Spinal cord (tissue), 10 donors: ENCODE results near the gene ZNF512B. TPM values are rescaled to one million over a fixed set of nuclear protein-coding genes. Genes with fewer than 3 reads are reported as not detected.

Experiments used
- DNase-seq, 6 donors: peaks; one replicate each; pipeline versions ENCODE4 v3.0.0 to v3.0.0-alpha.2; 2013 to 2015; ENCODE audit warnings: low spot score in 6 of 6, low read depth in 4 of 6
- H3K27ac ChIP-seq: one replicate; pipeline ENCODE4 v1.5.1; 2013; ENCODE audit warnings: low read depth, low read length, control low read depth
- H3K27me3 ChIP-seq: one replicate; pipeline ENCODE4 v1.6.1; 2013; ENCODE audit warnings: low read length; ENCODE audit not compliant: control insufficient read depth, insufficient read depth
- H3K36me3 ChIP-seq: one replicate; pipeline ENCODE4 v1.6.1; 2013; ENCODE audit warnings: low read length; ENCODE audit not compliant: control insufficient read depth, insufficient read depth
- H3K4me1 ChIP-seq: one replicate; pipeline ENCODE4 v1.6.1; 2013; ENCODE audit warnings: low read length; ENCODE audit not compliant: control insufficient read depth, insufficient read depth
- H3K4me3 ChIP-seq: one replicate; pipeline ENCODE4 v1.5.1; 2013; ENCODE audit warnings: low read depth, low read length, control low read depth
- H3K9me3 ChIP-seq: one replicate; pipeline ENCODE4 v1.6.1; 2013; ENCODE audit warnings: low read length; ENCODE audit not compliant: control insufficient read depth, insufficient read depth
- WGBS: methylation state at CpG from one replicate; pipeline ENCODE4 v1.1.5; 2013; ENCODE audit warnings: missing lambda C conversion rate; ENCODE audit not compliant: insufficient coverage; 5-methylcytosine and 5-hydroxymethylcytosine counted together
- polyA plus RNA-seq, 2 donors: library from polyadenylated mRNA; unstranded; fragments of 120-200 nt; gene quantifications; one replicate each; pipeline ENCODE4 v1.2.1, GENCODE V29; 2013; ENCODE audit not compliant: insufficient read length in 2 of 2
- total RNA-seq, 2 donors: library from RNA; depleted of rRNA in 1 of 2; stranded (reverse); fragments of 120-200 nt in 1 of 2; fragments of >200 nt in 1 of 2; gene quantifications; one replicate each; pipeline versions ENCODE4 v1.2.3 to v1.2.4, GENCODE V29; 2013 to 2014
- donor health status: healthy.

The ZNF512B gene
- total and polyA plus RNA-seq, 4 donors = 10.6 to 44.7 (median 33.9) TPM

DNA sequence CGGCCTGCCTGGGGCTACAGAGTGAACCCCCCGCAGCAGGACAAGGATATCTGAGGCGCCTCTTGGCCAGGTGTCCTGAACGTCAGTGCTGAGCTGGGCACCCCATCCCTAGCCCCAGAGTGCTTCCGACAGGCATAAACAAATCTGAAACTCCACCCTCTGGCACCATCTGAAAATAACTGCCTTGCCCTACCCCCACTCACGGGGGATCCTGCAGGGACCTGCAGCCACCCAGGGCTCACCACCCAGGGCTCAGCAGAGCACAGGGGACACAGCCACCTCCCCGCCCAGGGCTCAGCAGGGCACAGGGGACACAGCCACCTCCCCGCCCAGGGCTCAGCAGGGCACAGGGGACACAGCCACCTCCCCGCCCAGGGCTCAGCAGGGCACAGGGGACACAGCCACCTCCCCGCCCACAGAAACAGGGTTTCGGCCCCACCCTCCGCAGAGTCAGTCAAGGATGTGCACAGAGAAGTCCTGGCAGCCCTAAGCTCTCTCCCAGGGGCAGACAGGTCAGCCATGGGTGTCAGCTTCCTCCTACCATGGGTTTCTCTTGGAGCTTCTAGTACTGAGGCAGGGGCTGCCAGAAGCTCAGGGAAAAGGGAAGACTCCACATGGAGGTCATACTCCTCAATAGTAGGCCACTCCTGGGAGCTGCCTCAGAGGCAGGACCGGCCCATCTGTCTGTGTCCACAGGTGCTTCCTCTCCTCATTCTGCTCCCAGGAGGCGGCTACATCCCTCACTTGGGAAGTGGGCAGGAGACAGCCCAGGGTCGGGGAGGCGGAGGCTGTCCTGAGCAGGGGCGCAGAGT lies 18.1 kb downstream of the ZNF512B start:
- H3K27ac ChIP-seq = no peak overlapping the region
- no peak for DNase-seq
- no peak overlapping the region for H3K4me3 ChIP-seq

DNA sequence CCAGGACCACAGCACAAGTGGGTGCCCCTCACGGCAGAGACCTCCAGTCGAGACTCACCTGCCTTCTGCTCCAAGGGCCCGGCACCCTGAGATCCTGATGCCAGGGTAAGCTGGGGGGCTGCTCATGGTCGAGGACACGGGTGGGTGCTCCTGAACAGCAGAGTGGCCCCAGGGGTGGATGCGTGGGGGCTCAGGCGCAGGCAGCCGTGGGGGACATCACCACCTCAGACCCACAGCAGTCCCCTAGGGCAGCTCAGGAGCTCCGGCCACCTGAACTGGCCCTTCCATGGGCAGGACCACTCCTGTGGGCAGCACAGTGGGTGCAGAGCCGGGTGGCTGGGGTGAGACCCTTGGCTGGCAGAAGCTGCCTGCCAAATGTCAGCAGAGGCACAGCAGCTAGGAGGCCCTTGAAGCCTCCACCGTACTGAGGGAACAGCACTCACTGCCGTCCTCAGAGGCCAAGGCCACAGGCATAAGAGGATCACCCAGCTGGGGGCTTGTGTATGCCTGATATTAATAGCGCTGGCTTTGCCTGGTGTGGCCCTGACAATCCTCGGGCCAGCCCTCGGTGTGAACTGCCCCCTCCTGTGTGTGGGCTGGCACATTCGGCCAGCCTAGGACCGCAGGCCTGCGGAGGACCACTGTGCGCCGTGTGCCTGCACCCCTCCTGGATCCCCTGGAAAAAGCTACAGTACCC lies 18.9 kb downstream of the ZNF512B start:
- Histone ChIP-seq H3K4me3 (no peak overlapping the region), H3K9me3 (no peaks in the 10 kb centered on the region), H3K4me1 (peaks cover 81% of the 10 kb centered on the region), H3K27me3 (no peaks in the 10 kb centered on the region), H3K36me3 (peaks cover 66% of the 10 kb centered on the region), H3K27ac (peak overlapping the region; percentile 92)
- DNase-seq = no peak
- 86% methylated on average over 20 of the region's 20 CpGs for WGBS

More for the DNA sequence above, 18.1 kb downstream of the ZNF512B start:
- Histone ChIP-seq H3K27me3 (no peaks in the 10 kb centered on the region), H3K4me1 (peaks cover 80% of the 10 kb centered on the region), H3K36me3 (peaks cover 58% of the 10 kb centered on the region), H3K9me3 (no peaks in the 10 kb centered on the region)
- 89% methylated on average over 16 of the region's 17 CpGs for WGBS

- peaks cover 80% of the 10 kb centered on the region for H3K36me3 ChIP-seq
- peak overlapping the region; percentile 92 for H3K27ac ChIP-seq
- 29% methylated on average over 27 of the region's 27 CpGs for WGBS
- no peaks in the 10 kb centered on the region for H3K9me3 ChIP-seq
- H3K27me3 ChIP-seq = no peaks in the 10 kb centered on the region
- no peak overlapping the region for H3K4me3 ChIP-seq
- DNase-seq = peak in 2 of 6 donors; percentile 48 to 50
- peaks cover 69% of the 10 kb centered on the region for H3K4me1 ChIP-seq
These were observed 21.9 kb downstream of the ZNF512B start for GRCh38 chr20:63947638-63948456.

DNA sequence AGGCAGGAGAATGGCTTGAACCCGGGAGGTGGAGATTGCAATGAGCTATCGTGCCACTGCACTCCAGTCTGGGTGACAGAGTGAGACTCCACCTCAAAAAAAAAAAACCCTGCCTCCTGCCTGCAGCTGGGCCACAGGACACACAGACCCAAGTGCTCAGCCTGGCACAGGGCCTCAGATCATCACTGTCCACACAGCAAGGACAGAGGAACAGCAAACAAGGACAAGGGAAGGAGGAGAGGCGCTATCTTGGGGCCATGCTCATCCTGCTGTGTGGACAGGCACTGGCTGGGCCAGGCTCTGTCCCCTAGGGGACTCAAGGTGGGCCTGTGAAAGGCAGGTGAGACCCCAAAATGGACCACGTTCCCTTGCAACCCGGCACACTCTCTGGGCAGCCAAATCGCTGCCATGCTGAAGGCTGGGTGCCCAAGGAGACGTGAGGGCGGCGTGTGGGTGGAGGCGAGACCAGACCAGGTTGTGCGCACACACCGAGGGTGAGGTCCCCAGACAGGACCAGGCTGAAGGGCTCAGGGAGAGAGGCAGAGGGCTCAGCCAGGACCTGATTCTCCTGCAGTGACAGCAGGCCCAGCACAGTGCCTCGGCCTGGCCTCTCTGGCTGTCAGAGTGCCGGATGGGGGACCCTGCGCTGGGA lies 22.6 kb downstream of the ZNF512B start:
- Histone ChIP-seq H3K27me3 (no peaks in the 10 kb centered on the region), H3K27ac (peak overlapping the region; percentile 27), H3K4me3 (no peak overlapping the region), H3K9me3 (no peaks in the 10 kb centered on the region), H3K4me1 (peaks cover 65% of the 10 kb centered on the region), H3K36me3 (peaks cover 80% of the 10 kb centered on the region)
- whole genome bisulfite sequencing = 74% methylated on average over 13 of the region's 15 CpGs
- no peak for DNase-seq

DNA sequence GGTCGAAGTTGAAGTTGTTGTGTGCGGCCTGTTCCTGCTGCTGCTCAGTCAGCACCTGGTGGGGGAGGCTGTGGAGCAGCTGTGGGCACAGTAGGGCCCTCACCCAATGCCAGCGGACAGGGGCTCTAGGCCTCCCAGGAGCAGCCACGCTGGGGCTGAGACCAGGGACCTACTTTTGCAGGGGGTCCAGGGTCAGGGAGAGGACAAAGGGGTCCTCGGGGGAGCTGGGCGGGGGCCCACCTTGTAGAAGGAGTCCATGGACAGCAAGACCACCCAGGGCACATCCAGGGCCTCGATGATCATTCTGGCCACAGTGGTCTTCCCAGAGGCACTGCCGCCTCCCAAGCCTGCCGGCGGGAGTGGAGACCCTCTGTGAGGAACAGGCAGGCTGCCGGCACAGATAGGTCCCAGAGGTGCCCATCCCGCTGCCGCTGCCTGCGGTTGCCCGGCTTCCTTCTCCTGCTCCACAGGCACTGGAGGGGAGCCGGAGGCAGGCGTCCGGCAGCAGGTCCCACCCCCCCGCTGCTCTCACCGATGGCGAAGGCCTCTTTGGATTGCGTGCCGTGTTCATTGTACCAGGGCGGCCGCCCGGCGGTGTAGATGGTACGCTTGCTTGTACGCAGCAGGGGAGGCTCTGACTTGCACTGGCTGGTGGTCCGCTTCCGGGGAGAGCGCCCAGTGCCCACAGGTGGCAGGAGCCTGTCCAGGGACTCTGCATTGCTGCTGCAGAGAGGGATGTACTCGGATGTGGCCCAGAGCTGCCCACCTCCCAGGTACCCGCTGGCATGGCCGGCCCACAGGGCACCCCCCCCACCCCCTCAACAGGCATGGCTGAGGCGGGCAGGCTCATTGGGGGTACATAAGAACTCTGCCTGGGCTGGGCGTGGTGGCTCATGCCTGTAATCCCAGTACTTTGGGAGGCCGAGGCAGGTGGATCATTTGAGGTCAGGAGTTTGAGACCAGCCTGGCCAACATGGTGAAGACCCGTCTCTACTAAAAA lies 23.5 kb downstream of the ZNF512B start:
- H3K27ac ChIP-seq = no peak overlapping the region
- no peak overlapping the region for H3K4me3 ChIP-seq
- peaks cover 57% of the 10 kb centered on the region for H3K4me1 ChIP-seq
- H3K27me3 ChIP-seq = no peaks in the 10 kb centered on the region
- peaks cover 77% of the 10 kb centered on the region for H3K36me3 ChIP-seq
- H3K9me3 ChIP-seq = no peaks in the 10 kb centered on the region
- 91% methylated on average over 35 of the region's 39 CpGs for WGBS
- no peak for DNase-seq

- WGBS = 98% methylated on average over 17 of the region's 17 CpGs
- H3K9me3 ChIP-seq = no peaks in the 10 kb centered on the region
- H3K27me3 ChIP-seq = no peaks in the 10 kb centered on the region
- H3K4me1 ChIP-seq = peaks cover 47% of the 10 kb centered on the region
- peaks cover 79% of the 10 kb centered on the region for H3K36me3 ChIP-seq
- no peak overlapping the region for H3K4me3 ChIP-seq
- DNase-seq = no peak
- no peak overlapping the region for H3K27ac ChIP-seq
These were observed 24.6 kb downstream of the ZNF512B start for GRCh38 chr20:63945031-63945658.

- DNase-seq = no peak
- Histone ChIP-seq H3K27ac (no peak overlapping the region), H3K36me3 (peaks cover 79% of the 10 kb centered on the region), H3K4me3 (no peak overlapping the region), H3K9me3 (no peaks in the 10 kb centered on the region), H3K4me1 (peaks cover 38% of the 10 kb centered on the region), H3K27me3 (no peaks in the 10 kb centered on the region)
- WGBS = 94% methylated on average over 34 of the region's 35 CpGs
These were observed 25.4 kb downstream of the ZNF512B start for GRCh38 chr20:63944078-63944941.

- Histone ChIP-seq H3K36me3 (peaks cover 83% of the 10 kb centered on the region), H3K9me3 (no peaks in the 10 kb centered on the region), H3K27ac (no peak overlapping the region), H3K27me3 (no peaks in the 10 kb centered on the region), H3K4me1 (peaks cover 33% of the 10 kb centered on the region), H3K4me3 (no peak overlapping the region)
- DNase-seq = no peak
- 95% methylated on average over 2 of the region's 3 CpGs for WGBS
These were observed 26.0 kb downstream of the ZNF512B start for GRCh38 chr20:63943808-63944077.
